Stimulated activated CD4-positive, alpha-beta T cell treated with anti-CD3 and anti-CD28 coated beads, Interleukin-1b, Interleukin-23, amount 100 ng/mL, for 1 hour (primary cell): ENCODE results near the gene FGR.
A peak's percentile ranks its signal among the peaks of the same experiment; 100 is the strongest.

Experiments used
- DNase-seq, 2 donors: peaks; one replicate each; pipeline ENCODE4 v3.0.0-alpha.2; 2020; ENCODE audit warnings: low read depth in 2 of 2

The FGR gene

GRCh38 chr1:27616441-27616840, 18.5 kb downstream of the FGR start:
- no peak for DNase-seq

GRCh38 chr1:27615346-27616192, 19.4 kb downstream of the FGR start:
- DNase-seq: no peak

- DNase-seq: no peak
These were observed 20.2 kb downstream of the FGR start for GRCh38 chr1:27614625-27615344.

- DNase-seq: no peak
These were observed 20.9 kb downstream of the FGR start for GRCh38 chr1:27614043-27614624.

- no peak for DNase-seq
These were observed 22.3 kb downstream of the FGR start for GRCh38 chr1:27612718-27613117.

- DNase-seq: no peak
These were observed 23.5 kb downstream of the FGR start for GRCh38 chr1:27611450-27611849.

GRCh38 chr1:27609618-27610240, 25.3 kb downstream of the FGR start:
- no peak for DNase-seq

GRCh38 chr1:27609210-27609555, 25.8 kb downstream of the FGR start:
- no peak for DNase-seq

- DNase-seq: no peak
These were observed 27.7 kb downstream of the FGR start for GRCh38 chr1:27607239-27607804.

- no peak for DNase-seq
These were observed 28.2 kb downstream of the FGR start for GRCh38 chr1:27606708-27607238.

- peak; percentile 33 to 42 for DNase-seq
These were observed 28.9 kb downstream of the FGR start for GRCh38 chr1:27605796-27606707.

GRCh38 chr1:27605300-27605766, 29.7 kb downstream of the FGR start:
- no peak for DNase-seq

- DNase-seq: no peak
These were observed 30.2 kb downstream of the FGR start for GRCh38 chr1:27604579-27605299.

GRCh38 chr1:27603681-27604578, 31.1 kb downstream of the FGR start, which contains the start of gene AHDC1:
TSS of gene AHDC1 (minus strand) at chr1:27604144. CDS start at chr1:27552115, 52,029 bp downstream.
- peak; percentile 74 to 79 for DNase-seq

GRCh38 chr1:27603309-27603680, 31.7 kb downstream of the FGR start:
- no peak for DNase-seq

- DNase-seq: no peak
These were observed 32.3 kb downstream of the FGR start for GRCh38 chr1:27602462-27603308.

GRCh38 chr1:27601771-27602461, 33.1 kb downstream of the FGR start:
- no peak for DNase-seq
